HepG2 (cell line): Measurements from ENCODE around the gene RPL23. TPM values are rescaled to one million over a fixed set of nuclear protein-coding genes. Genes with fewer than 3 reads are reported as not detected.

ENCODE experiments used
- CCDC6 ChIP-seq: sonication (generic); formaldehyde crosslinking; IDR thresholded peaks from 2 replicates; pipeline ENCODE4 v1.8.1; 2022; ENCODE audit warnings: mild to moderate bottlenecking, missing genetic modification reagents, moderate library complexity
- FOXP1 ChIP-seq, 2 experiments: fragments of 450-650 bp in 1 of 2; IDR thresholded peaks; 2 replicates each; pipeline ENCODE4 v1.6.1; 2017 to 2018; ENCODE audit warnings: antibody characterized with exemption in 1 of 2
- HDAC6 ChIP-seq: fragments of 200-600 bp; sonication (generic); IDR thresholded peaks from 2 replicates; pipeline ENCODE4 v1.7.0; 2017; ENCODE audit warnings: mild to moderate bottlenecking, antibody characterized with exemption, low read length, low read depth
- HMG20B ChIP-seq: conservative IDR thresholded peaks from 2 replicates; pipeline ENCODE4 v1.6.1; 2016; ENCODE audit warnings: missing genetic modification reagents, missing compliant biosample characterization
- HOXA7 ChIP-seq: sonication (generic); formaldehyde crosslinking; IDR thresholded peaks from 2 replicates; pipeline ENCODE4 v1.8.1; 2022; ENCODE audit warnings: mild to moderate bottlenecking, missing genetic modification reagents, moderate library complexity
- MAZ ChIP-seq, 2 experiments: sonication (generic) in 1 of 2; formaldehyde crosslinking in 1 of 2; IDR thresholded peaks; 2 replicates each; pipeline versions ENCODE4 v1.5.0 to v1.6.1; 2012 to 2020; ENCODE audit warnings: low read depth in 2 of 2, mild to moderate bottlenecking in 2 of 2, borderline replicate concordance in 1 of 2, improper control_type of control experiment in 1 of 2, low read length in 1 of 2, missing genetic modification reagents in 1 of 2, moderate library complexity in 1 of 2
- SMARCE1 ChIP-seq: fragments of 450-650 bp; IDR thresholded peaks from 2 replicates; pipeline ENCODE4 v1.6.1; 2017; ENCODE audit warnings: borderline replicate concordance
- SNAPC2 ChIP-seq: sonication (generic); formaldehyde crosslinking; IDR thresholded peaks from 2 replicates; pipeline ENCODE4 v1.8.1; 2022; ENCODE audit warnings: mild to moderate bottlenecking, missing genetic modification reagents
- SNAPC4 ChIP-seq: sonication (generic); formaldehyde crosslinking; IDR thresholded peaks from 2 replicates; pipeline ENCODE4 v1.4.0; 2020; ENCODE audit warnings: mild to moderate bottlenecking, missing genetic modification reagents
- TBL1XR1 ChIP-seq: fragments of 150-350 bp; IDR thresholded peaks from 2 replicates; pipeline ENCODE4 v1.6.1; 2014; ENCODE audit warnings: borderline replicate concordance, low read length; ENCODE audit not compliant: partially characterized antibody
- ZNF101 ChIP-seq: sonication (generic); formaldehyde crosslinking; IDR thresholded peaks from 2 replicates; pipeline ENCODE4 v1.4.0; 2020; ENCODE audit warnings: mild to moderate bottlenecking, low read depth, missing genetic modification reagents, borderline replicate concordance
- ZNF33B ChIP-seq: sonication (generic); formaldehyde crosslinking; IDR thresholded peaks from 2 replicates; pipeline ENCODE4 v1.5.1; 2020; ENCODE audit warnings: mild to moderate bottlenecking, missing genetic modification reagents
- ZNF350 ChIP-seq: sonication (generic); formaldehyde crosslinking; IDR thresholded peaks from 2 replicates; pipeline ENCODE4 v1.4.0; 2020; ENCODE audit warnings: mild to moderate bottlenecking, low read depth, missing genetic modification reagents, borderline replicate concordance
- ZNF496 ChIP-seq: sonication (generic); formaldehyde crosslinking; IDR thresholded peaks from 2 replicates; pipeline ENCODE4 v1.8.1; 2023; ENCODE audit warnings: mild to moderate bottlenecking, moderate library complexity, missing genetic modification reagents; ENCODE audit not compliant: insufficient replicate concordance
- ZNF607 ChIP-seq: sonication (generic); formaldehyde crosslinking; IDR thresholded peaks from 2 replicates; pipeline ENCODE4 v1.5.1; 2020; ENCODE audit warnings: missing genetic modification reagents, mild to moderate bottlenecking, borderline replicate concordance
- polyA plus RNA-seq, 8 experiments: library from polyadenylated mRNA; depleted of rRNA in 3 of 8; stranded (reverse) in 7 of 8; unstranded in 1 of 8; fragments of >200 nt; fragmentation: Illumina TruSeq in 4 of 8; extraction: Trizol in 4 of 8; gene quantifications; 2 replicates each; pipeline versions ENCODE4 v1.2.1 to v1.2.3, GENCODE V29; 2011 to 2016; ENCODE audit warnings: low read depth in 4 of 8, missing spikeins in 1 of 8, mixed read lengths in 1 of 8; ENCODE audit not compliant: insufficient read depth in 1 of 8
- total RNA-seq, 5 experiments: library from RNA; depleted of rRNA; stranded (reverse); fragments of >200 nt; fragmentation: Illumina TruSeq; extraction: Trizol; gene quantifications; 2 replicates each; pipeline ENCODE4 v1.2.3, GENCODE V29; 2016; ENCODE audit warnings: low read depth in 1 of 5
- TF ChIP-seq, protein P1 (sequence below): sonication (generic); formaldehyde crosslinking; IDR thresholded peaks from 2 replicates; pipeline ENCODE4 v1.4.0; 2020; ENCODE audit warnings: missing genetic modification reagents
- TF ChIP-seq, protein P2 (sequence below): sonication (generic); formaldehyde crosslinking; IDR thresholded peaks from 2 replicates; pipeline ENCODE4 v1.8.1; 2023; ENCODE audit warnings: mild to moderate bottlenecking, missing genetic modification reagents
- TF ChIP-seq, protein P3 (sequence below): sonication (generic); formaldehyde crosslinking; IDR thresholded peaks from 2 replicates; pipeline ENCODE4 v1.8.1; 2023; ENCODE audit warnings: mild to moderate bottlenecking, moderate library complexity, missing genetic modification reagents

Gene RPL23
- total and polyA plus RNA-seq, 2 of the 13 experiments (the other 11 are each of a cell fraction or from before 2014, with no cell fraction given): 2,790 to 4,860 TPM

DNA sequence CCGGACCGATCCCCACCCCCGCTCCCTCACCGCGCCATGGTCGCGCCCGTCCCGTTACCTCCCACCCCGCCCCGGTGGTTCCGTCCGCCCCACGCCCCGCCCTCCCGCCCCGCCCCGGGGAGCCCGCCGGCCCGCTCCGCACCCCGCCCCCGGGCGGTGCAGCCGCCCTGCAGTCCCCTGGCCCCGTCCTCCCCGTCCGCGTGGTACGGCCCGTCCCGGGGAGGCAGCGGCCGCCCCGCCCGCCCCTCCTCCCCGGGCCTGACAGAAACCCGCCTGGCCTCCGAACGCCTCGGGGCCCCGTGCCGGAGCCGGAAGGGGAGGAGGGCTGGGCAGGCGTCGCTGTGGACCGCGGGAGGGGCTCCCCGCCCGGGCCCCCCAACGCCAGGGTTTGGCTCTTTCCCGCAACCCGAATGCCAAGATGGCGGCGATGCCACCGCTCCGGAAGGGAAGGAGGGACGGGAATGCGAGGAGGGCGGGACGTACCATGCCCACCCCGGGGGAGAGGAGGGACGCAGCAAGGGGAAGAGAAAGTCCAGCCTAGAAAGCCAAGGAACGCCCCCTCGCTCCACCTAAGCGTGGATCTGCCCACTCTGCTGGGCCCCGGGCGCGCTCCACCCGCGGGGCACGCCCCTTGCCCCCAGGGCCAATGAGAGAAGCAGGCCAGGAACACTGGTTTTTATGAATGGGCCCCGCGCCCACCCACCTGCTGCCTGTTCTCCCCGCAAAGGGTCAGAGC is 53.9 kb downstream of the RPL23 start, which contains the start of gene PIP4K2B (continued):
- TF ChIP-seq HOXA7 (no peak), CCDC6 (CRISPR knock-in tag) (peak; percentile 88), ZNF101 (peak; percentile 48; the same call in 1 of the 2 replicates), SNAPC2 (CRISPR knock-in tag) (peak; percentile 73; the same call in 1 of the 2 replicates), MAZ (IDR thresholded peaks at IDR 0.05; ENCODE audit: borderline replicate concordance, low read depth, low read length) (peak; percentile 87), MAZ (CRISPR knock-in tag; IDR thresholded peaks at IDR 0.05; ENCODE audit: low read depth) (peak; percentile 95), TBL1XR1 (peak; percentile 20), HMG20B (CRISPR knock-in tag) (no peak), SNAPC4 (CRISPR knock-in tag) (no peak), ZNF496 (CRISPR knock-in tag) (no peak), ZNF607 (CRISPR knock-in tag) (peak; percentile 41; the same call in 1 of the 2 replicates), SMARCE1 (no peak), FOXP1 (IDR thresholded peaks at IDR 0.05) (no peak), FOXP1 (CRISPR knock-in tag; IDR thresholded peaks at IDR 0.05) (0 out of 2 replicates have a peak, but pooled peaks have one; percentile 11), ZNF33B (peak; percentile 40; the same call in 1 of the 2 replicates), ZNF350 (CRISPR knock-in tag) (no peak; the same call in none of the 2 replicates), HDAC6 (no peak)
- TF ChIP-seq, protein P1, sequence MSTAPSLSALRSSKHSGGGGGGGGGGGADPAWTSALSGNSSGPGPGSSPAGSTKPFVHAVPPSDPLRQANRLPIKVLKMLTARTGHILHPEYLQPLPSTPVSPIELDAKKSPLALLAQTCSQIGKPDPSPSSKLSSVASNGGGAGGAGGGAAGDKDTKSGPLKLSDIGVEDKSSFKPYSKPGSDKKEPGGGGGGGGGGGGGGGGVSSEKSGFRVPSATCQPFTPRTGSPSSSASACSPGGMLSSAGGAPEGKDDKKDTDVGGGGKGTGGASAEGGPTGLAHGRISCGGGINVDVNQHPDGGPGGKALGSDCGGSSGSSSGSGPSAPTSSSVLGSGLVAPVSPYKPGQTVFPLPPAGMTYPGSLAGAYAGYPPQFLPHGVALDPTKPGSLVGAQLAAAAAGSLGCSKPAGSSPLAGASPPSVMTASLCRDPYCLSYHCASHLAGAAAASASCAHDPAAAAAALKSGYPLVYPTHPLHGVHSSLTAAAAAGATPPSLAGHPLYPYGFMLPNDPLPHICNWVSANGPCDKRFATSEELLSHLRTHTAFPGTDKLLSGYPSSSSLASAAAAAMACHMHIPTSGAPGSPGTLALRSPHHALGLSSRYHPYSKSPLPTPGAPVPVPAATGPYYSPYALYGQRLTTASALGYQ (CRISPR knock-in tag): peak; percentile 58; the same call in 1 of the 2 replicates
- TF ChIP-seq, protein P2, sequence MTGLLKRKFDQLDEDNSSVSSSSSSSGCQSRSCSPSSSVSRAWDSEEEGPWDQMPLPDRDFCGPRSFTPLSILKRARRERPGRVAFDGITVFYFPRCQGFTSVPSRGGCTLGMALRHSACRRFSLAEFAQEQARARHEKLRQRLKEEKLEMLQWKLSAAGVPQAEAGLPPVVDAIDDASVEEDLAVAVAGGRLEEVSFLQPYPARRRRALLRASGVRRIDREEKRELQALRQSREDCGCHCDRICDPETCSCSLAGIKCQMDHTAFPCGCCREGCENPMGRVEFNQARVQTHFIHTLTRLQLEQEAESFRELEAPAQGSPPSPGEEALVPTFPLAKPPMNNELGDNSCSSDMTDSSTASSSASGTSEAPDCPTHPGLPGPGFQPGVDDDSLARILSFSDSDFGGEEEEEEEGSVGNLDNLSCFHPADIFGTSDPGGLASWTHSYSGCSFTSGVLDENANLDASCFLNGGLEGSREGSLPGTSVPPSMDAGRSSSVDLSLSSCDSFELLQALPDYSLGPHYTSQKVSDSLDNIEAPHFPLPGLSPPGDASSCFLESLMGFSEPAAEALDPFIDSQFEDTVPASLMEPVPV (CRISPR knock-in tag): peak; percentile 81; the same call in 1 of the 2 replicates
- TF ChIP-seq, protein P3, sequence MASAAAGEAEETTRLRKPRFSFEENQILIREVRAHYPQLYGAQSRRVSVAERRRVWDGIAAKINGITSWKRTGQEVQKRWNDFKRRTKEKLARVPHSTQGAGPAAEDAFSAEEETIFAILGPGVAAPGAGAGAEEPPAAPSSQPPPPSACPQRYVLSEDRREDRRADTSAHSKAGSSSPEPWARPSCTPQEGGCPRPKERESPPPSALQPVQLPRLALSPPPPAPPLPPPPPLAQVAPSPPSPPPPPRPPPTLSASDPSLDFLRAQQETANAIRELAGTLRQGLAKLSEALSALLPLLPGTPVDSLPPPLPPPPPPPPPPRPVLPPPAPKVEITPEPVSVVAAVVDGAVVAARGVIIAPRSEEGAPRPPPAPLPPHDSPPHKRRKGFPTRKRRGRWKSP (CRISPR knock-in tag): peak; percentile 22
